Measurements from ENCODE around the gene LONRF2.

- no peak for TF ChIP-seq EZH2phosphoT487 (IDR thresholded peaks at IDR 0.05; ENCODE audit: insufficient read depth, low read depth)
- TF ChIP-seq EZH2 (IDR thresholded peaks at IDR 0.05; ENCODE audit: insufficient read depth, poor library complexity, severe bottlenecking): no peak
Observed at GRCh38 chr2:100240386-100240785, 81.9 kb downstream of the LONRF2 start.

All from GM23248 (cell line).